Left lobe of liver (tissue), 2 donors: Measurements from ENCODE around the gene SYNCRIP. TPM values are rescaled to one million over a fixed set of nuclear protein-coding genes. Genes with fewer than 3 reads are reported as not detected.
"Not testable (repeated sequence)": the region's sequence is repeated elsewhere in the genome, so short reads cannot be mapped to it uniquely, and the experiment has no call there.

Source experiments
- ATAC-seq: fragments of 200-7000 bp; cut with Tn5 transposase; one replicate; pipeline ENCODE4 v1.9.1; 2020; ENCODE audit warnings: mild to moderate bottlenecking, moderate library complexity
- DNase-seq: peaks from one replicate; pipeline ENCODE4 v3.0.0-alpha.2; 2020; ENCODE audit warnings: low spot score
- total RNA-seq: library from RNA; stranded (reverse); gene quantifications from one replicate; pipeline ENCODE4 v1.2.1, GENCODE V29; 2021
- donor health status: DM: no; HTN: no; CAD: no; lungs with moderate emphysema.
- donor health status: DM: no; HTN: yes; CAD: no.

The SYNCRIP gene
- total RNA-seq, 1 donor from 2014 or later = 31.0 TPM

DNA sequence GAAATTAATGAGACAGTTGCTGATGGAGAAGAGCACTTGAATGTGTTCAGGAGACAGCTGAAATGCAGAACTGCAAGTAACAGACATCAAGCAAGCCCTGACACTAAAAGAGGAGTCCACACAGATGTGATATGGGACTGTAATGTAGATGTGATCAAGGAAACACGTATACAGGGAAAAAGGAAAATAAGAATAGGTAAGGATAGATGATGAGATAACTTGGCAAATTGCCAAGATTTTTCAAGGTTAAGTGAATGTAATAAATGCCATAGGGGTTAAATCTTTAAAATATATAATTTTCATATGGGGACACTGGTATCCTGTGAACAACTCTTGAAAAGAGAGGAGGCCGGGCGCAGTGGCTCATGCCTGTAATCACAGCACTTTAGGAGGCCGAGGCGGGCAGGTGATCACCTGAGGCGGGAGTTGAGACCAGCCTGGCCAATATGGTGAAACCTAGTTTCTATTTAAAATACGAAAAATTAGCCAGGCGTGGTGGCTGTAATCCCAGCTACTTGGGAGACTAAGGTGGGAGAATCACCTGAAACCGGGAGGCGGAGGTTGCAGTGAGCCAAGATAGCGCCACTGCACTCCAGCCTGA is 41.9 kb downstream of the SYNCRIP start:
- ATAC-seq (no peak), DNase-seq (no peak)

DNA sequence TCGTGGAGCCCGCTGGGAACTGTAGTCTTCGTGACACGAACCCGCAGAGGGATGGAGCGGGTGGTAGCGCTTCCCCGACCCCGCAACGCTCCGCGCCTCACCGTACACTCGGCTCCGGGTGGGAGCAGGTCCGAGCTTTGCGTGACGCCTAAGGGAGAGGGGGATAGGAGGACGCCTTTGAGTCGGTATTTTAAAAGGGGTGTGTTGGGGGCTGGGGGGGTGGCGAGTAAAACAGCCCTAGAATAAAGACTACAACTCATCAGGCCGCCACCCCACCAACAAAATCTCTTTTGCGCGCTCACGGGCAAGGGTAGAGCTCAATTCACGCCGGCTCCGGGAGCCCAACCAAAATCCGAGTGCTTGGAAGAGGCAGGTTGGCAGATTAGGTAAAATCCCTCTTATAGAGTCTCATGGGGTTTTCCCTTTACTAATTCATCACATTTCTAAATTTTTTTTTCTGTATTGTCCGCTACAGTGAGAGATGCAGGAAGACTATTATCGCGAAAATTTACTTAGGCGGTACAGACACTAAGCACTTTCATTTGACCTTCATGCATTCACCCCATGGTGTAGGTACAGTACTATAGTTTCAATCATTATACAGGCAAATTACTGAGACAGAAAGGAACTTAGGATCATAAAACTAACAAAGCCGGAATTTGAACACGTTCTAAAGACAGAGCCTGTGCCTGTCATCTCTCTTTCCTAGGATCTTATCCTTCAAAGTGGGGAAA is 48.3 kb downstream of the SYNCRIP start:
- ATAC-seq = peak; percentile 39
- DNase-seq = no peak

DNA sequence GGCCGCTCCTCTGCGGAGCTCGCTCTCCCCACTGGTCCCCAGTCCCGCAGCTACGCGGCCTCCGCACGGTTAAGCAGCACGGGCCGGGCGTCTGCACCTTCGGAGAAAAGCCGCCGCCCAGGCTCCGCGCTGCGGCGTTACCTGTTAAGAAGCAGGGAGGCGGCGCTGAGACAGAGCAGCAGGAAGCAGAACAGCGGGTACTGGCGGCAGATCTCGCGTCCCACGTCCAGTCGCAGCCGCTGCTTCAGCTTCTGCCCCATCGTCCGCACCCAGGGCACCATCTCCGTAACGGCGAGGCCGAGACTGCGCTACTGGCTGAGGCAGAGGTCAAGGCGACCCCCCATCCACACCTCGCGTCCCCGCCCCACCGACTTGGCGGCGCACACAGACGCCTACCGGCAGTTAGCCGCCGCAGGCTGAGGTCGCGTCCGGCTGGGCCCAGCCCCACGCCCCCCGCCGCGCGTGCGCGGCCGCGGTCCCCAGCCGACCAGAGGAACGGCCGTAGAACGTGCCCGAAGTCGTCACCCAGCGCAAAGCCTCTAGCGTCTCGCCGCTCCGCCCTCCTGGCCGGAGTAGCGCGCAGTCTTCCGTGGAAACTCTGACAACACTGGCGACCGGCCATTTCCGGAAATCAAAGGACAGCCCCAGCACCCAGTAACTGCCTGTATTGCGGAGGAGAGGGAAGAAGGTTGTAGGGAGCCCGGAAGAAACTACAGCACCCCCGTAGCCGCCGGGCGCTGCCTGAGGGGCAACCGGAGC is 49.1 kb downstream of the SYNCRIP start, which contains the start of gene SNX14:
TSS of gene SNX14 (minus strand) at position 421 of the 759 bp plus-strand sequence. CDS start at position 281, 140 bp downstream.
- DNase-seq (peak; percentile 99), ATAC-seq (peak; percentile 91)

DNA sequence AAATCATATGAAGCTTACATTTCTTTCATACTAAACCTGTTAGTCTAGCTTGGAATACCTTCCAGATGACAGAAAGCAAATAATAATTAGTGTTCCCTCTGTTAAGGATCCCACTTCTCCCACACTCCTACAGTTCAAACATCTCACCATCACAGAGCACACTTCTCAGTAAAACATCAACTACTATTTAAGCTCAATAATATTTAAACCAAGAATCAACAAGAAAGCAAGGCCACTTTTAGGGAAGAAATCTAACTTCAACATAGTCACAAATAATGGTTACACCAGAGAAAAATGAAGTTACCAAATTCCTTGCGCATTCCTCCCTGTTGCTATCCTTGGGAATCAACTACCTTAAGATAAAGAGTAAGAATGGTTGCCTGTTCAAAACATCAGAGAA is 50.7 kb downstream of the SYNCRIP start:
- ATAC-seq (no peak), DNase-seq (no peak)

DNA sequence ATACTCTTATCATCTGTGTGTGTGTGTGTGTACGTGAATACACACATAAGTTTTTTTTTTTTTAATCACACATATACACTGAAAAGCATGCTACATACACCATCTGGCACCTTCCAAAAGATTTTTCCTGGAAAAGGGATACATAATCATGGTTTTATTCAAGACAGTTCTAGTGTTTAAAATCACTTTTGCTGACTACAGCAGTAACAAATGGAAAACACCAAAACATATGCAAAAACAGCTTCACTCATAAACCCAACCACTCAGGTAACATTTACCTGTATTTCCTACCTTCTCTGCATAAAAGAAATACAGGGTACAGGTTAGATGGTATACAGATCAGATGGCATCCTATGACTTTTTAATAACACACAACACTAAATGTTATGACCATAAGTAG is 51.5 kb downstream of the SYNCRIP start:
- DNase-seq (no peak), ATAC-seq (no peak)

GRCh38 chr6:85585741-85586140 is 56.9 kb downstream of the SYNCRIP start:
- DNase-seq (no peak), ATAC-seq (no peak)

- DNase-seq, ATAC-seq: not testable (repeated sequence)
Observed at GRCh38 chr6:85582832-85583231, 59.9 kb downstream of the SYNCRIP start.

- DNase-seq = no peak
- ATAC-seq = no peak
Observed at GRCh38 chr6:85581572-85581971, 61.1 kb downstream of the SYNCRIP start.

DNA sequence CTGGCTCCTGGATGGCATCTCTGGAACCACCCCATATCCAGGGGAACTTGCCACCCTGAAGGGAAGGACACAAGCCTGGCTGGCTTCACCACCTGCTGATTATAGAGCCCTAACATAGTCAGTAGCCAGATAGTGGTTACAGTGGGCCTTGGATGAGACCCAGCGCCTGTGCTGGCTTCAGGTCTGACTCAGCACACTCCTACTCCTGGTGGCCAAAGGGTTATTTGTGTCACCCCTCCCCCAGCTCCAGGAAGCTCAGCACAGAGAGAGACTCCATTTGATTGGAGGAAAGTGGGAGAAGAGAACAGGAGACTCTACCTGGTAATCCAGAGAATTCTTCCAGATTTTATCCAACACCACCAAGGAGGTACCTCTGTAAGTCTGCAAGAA is 61.8 kb downstream of the SYNCRIP start:
- DNase-seq = no peak
- peak; percentile 37 for ATAC-seq

DNA sequence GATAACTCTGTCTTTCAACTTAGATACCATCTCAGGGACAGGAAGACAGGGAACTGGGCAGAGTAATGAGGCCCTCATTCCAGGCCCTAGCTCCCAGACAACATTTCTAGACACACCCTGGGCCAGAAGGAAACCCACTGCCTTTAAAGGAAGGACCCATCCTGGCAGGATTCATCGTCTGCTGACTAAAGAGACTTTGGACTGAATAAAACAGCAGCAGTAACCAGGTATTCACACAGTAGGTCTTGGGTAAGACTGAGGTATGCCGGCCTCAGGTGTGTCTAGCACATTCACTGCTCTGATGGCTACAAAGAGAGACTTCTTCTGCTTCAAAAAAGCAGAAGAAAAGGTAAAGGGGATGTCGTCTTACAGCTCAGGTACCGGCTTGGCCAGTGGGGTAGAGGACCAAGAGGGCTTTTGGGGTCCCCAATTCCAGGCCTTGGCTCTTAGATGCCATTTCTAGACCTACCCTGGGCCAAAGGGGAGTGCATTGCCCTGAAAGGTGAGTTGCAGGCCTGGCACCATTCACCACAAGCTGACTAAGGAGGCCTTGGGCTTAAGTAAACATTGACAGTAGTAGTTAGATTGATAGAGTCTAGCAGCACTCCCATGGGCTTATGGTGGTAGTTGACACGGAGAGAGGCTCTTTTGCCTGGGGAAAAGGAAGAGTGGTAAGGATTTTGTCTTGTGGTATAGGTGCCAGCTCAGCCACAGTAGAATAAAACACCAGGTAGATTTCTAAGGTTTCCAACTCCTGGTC is 62.4 kb downstream of the SYNCRIP start:
- DNase-seq (peak; percentile 56), ATAC-seq (peak; percentile 85)

- DNase-seq (peak; percentile 76), ATAC-seq (peak; percentile 88)
Observed at GRCh38 chr6:85579581-85579980, 63.1 kb downstream of the SYNCRIP start.

DNA sequence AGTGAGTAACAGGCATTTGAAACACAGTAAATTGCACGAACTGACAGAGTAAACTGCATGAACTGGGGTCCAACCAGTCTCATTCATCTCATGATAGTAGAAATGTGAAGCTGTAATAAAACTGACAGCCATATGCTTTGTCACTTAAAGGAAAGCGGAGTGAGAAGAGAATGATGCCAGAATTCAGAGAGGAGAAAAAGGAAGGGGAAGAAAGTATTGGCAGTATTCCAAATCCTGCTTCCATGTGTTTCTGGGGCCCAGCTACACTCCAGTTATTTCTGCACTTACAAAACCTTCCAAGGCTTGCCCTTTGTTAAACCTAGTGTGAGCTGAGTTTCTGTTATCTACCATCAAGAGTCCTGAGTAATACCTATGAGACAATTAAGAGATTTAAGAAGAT is 66.2 kb downstream of the SYNCRIP start:
- no peak for ATAC-seq
- DNase-seq = no peak

DNA sequence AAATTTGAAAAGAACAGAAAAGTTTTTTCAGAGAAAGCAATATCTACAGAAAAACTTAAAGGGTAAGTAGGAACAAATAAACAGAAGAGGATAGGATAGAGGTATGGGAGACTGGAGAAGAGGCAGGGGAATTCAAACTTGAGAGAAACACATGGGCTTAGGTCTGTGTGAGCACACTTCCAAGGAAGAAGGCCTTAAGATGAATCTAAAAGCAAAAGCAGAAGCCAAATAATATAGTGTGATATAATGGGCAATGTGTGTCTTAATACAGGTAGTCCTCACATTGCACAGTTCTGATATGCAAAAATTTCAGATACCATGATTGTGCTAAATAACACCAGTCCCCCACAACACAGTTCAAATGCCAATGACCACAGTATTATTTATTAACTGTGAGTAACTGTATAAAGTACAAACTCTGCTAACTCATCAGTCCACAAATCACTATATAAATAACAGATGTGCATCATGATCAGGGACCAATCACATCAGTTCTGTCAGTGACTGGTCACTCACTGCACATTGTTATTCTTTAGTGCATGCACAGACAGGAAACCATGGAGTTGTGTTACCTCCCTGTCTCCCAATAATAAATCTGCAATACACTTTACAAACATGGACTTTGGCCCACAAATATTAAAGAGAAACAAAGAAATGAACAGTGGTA is 67.6 kb downstream of the SYNCRIP start:
- DNase-seq (no peak), ATAC-seq (peak; percentile 29)

- ATAC-seq (no peak), DNase-seq (no peak)
Observed at GRCh38 chr6:85569323-85569722, 73.4 kb downstream of the SYNCRIP start.

DNA sequence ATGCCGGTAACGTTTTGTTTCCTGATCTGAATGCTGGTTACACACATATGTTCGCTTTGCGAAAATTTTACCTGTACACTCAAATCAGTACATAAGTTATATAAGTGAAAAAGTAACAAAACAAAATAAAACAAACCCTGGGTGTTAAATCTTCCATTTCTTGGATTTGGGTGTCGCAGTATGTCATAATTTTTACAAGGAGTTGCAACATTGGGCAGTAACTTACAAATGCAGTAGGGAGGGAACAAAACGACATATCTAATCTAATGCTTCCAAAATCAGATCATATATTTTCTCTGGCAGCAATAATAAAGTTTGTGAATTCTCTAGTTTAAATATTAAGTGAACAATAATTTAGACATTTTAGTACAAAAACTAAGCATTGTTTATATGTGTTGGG is 74.3 kb downstream of the SYNCRIP start:
- no peak for ATAC-seq

DNA sequence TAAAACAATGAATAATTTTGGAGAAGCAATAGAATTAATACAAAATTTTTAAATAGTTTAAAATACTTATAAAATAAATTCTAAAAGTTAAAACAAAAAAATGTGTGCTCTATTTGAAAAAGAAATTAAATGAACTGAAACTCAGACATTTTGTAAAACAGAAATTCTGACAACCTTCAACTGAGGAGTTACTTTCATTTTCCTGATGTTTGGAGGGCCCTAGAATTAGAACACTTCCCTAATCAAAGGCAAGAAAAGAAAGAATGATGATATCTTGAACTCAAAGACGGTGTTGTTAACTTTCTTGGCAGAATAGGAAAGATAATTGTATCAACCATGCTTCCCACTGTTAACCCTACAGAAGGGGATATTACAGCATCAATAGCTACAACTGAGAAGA is 77.0 kb downstream of the SYNCRIP start:
- DNase-seq (no peak), ATAC-seq (no peak)

More for the DNA sequence above, 74.3 kb downstream of the SYNCRIP start:
- no peak for DNase-seq

- DNase-seq, ATAC-seq: not testable (repeated sequence)
Observed at GRCh38 chr6:85564223-85564622, 78.5 kb downstream of the SYNCRIP start.
